SU-DHL-6 (cell line): Measurements from ENCODE around the gene RPS6KA2.

Experiments used
- H2AFZ ChIP-seq: fragments of 200-600 bp; sonication (generic); 2 replicates; pipeline ENCODE4 v1.6.1; 2014; ENCODE audit warnings: low read depth, mild to moderate bottlenecking, moderate library complexity, mixed read lengths, antibody characterized with exemption, low read length; ENCODE audit not compliant: severe bottlenecking
- H3F3A ChIP-seq: fragments of 200-600 bp; shearing (Covaris generic); 2 replicates; pipeline ENCODE4 v1.6.0; 2016; ENCODE audit warnings: antibody characterized with exemption, mild to moderate bottlenecking; ENCODE audit not compliant: insufficient read depth
- H3K27ac ChIP-seq: fragments of 200-600 bp; sonication (generic); 2 replicates; pipeline ENCODE4 v1.5.1; 2016; ENCODE audit warnings: low read depth, mild to moderate bottlenecking, low read length, moderate library complexity, mixed read lengths
- H3K27me3 ChIP-seq: fragments of 200-600 bp; sonication (generic), shearing (Covaris generic); 2 replicates; pipeline ENCODE4 v1.6.0; 2014; ENCODE audit warnings: mild to moderate bottlenecking, low read length
- H3K36me3 ChIP-seq: fragments of 200-600 bp; sonication (generic); 2 replicates; pipeline ENCODE4 v1.6.1; 2014; ENCODE audit warnings: mild to moderate bottlenecking, low read length, mixed read lengths
- H3K4me2 ChIP-seq: fragments of 300-600, 200-600 bp; shearing (Covaris generic), sonication (generic); 2 replicates; pipeline ENCODE4 v1.6.0; 2014; ENCODE audit warnings: low read length, low read depth, mild to moderate bottlenecking; ENCODE audit not compliant: poor library complexity, severe bottlenecking
- H3K4me3 ChIP-seq: fragments of 200-600 bp; sonication (generic); 2 replicates; pipeline ENCODE4 v1.5.1; 2014; ENCODE audit warnings: antibody characterized with exemption, low read length, mild to moderate bottlenecking, mixed read lengths; ENCODE audit not compliant: insufficient read depth, poor library complexity, severe bottlenecking
- H3K79me2 ChIP-seq: fragments of 200-600 bp; sonication (generic); 2 replicates; pipeline ENCODE4 v1.6.1; 2014; ENCODE audit warnings: mild to moderate bottlenecking, low read length, moderate library complexity; ENCODE audit not compliant: insufficient read depth
- H3K9ac ChIP-seq: fragments of 200-600 bp; sonication (generic); 2 replicates; pipeline ENCODE4 v1.7.0; 2014; ENCODE audit warnings: mild to moderate bottlenecking, low read length
- H3K9me2 ChIP-seq: fragments of 200-600 bp; sonication (generic); replicated peaks from 2 replicates; pipeline ENCODE4 v1.6.1; 2014; ENCODE audit warnings: low read length; ENCODE audit not compliant: insufficient read depth
- H3K9me3 ChIP-seq: fragments of 200-600 bp; sonication (generic); 2 replicates; pipeline ENCODE4 v1.6.1; 2014; ENCODE audit warnings: low read length, mixed read lengths; ENCODE audit not compliant: insufficient read depth
- H4K20me1 ChIP-seq: fragments of 200-600 bp; sonication (generic); 2 replicates; pipeline ENCODE4 v1.6.1; 2014; ENCODE audit warnings: low read depth, mild to moderate bottlenecking, antibody characterized with exemption, low read length, moderate library complexity, mixed read lengths
- CTCF ChIP-seq: fragments of 200-600 bp; sonication (generic); IDR thresholded peaks from one replicate; pipeline ENCODE4 v1.5.1; 2017; ENCODE audit warnings: antibody characterized with exemption, mild to moderate bottlenecking, low read length, moderate library complexity; ENCODE audit not compliant: insufficient read depth, poor library complexity, severe bottlenecking
- EZH2phosphoT487 ChIP-seq: fragments of 200-600 bp; sonication (generic), shearing (Covaris generic); conservative IDR thresholded peaks from 2 replicates; pipeline ENCODE4 v1.6.1; 2018; ENCODE audit warnings: mild to moderate bottlenecking, antibody characterized with exemption, low read length, moderate library complexity, mixed read lengths

RPS6KA2 gene

DNA sequence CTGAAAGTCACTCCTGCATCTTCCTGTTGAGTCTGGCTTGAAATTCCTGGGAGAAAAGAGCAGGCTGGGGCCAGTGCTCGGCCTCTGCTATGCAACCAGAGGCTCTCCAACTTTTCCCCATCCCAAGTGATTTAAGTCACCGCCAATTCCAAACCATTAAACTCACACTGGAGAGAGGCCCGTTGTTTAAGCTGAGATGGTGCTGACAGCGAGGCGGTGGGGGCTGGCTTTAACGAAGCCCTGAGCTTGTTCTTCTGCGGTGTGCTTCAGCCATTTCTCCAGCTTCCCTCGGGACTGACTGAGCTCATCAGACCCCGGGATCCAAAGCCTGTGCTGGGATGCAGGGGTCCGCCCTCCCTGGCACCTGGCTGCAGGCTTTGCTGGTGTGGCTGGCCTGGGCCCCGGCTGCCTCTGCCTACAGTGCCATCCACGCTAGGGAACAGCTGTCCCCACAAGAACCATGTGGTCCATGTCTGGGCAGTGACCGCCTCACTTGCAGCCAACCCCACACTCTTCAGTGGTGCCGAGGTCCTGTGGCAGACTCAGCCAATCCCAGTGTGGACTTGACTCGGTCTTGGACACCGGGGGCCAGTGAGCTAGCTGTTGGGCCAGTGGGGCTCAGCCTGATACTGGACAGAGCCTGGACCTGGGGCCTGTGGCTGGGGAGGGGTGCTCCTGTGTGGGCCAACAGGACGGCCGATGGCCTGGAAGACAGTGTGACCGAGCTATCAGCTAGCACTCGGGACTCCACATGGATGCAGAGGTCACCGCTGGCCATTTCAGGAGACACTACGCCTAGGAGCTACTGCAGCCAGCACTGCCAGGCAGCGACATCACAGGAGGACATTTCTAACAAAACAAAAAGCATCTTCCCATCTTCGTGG lies 61.7 kb downstream of the RPS6KA2 start:
- Histone ChIP-seq H3K9ac (no peak overlapping the region), H3K27ac (no peak overlapping the region), H3F3A (no peaks in the 10 kb centered on the region), H3K9me2 (no peaks in the 10 kb centered on the region), H3K79me2 (no peaks in the 10 kb centered on the region), H3K36me3 (no peaks in the 10 kb centered on the region), H3K4me2 (no peak overlapping the region), H3K9me3 (no peaks in the 10 kb centered on the region), H3K4me3 (no peak overlapping the region), H4K20me1 (no peaks in the 10 kb centered on the region), H2AFZ (no peak overlapping the region), H3K27me3 (no peaks in the 10 kb centered on the region)
- TF ChIP-seq CTCF (no peak), EZH2phosphoT487 (no peak)

- Histone ChIP-seq H3K36me3 (no peaks in the 10 kb centered on the region), H3K4me2 (no peak overlapping the region), H3K4me3 (no peak overlapping the region), H3F3A (no peaks in the 10 kb centered on the region), H3K9me3 (no peaks in the 10 kb centered on the region), H3K27ac (no peak overlapping the region), H3K27me3 (no peaks in the 10 kb centered on the region), H2AFZ (no peak overlapping the region), H3K79me2 (no peaks in the 10 kb centered on the region), H3K9me2 (no peaks in the 10 kb centered on the region), H4K20me1 (no peaks in the 10 kb centered on the region), H3K9ac (no peak overlapping the region)
- TF ChIP-seq CTCF (no peak), EZH2phosphoT487 (no peak)
Observed at GRCh38 chr6:166563805-166564204, 63.2 kb downstream of the RPS6KA2 start.

- no peaks in the 10 kb centered on the region for H3K79me2 ChIP-seq
- no peak overlapping the region for H3K4me2 ChIP-seq
- no peak overlapping the region for H3K27ac ChIP-seq
- TF ChIP-seq EZH2phosphoT487 (no peak), CTCF (no peak)
- no peaks in the 10 kb centered on the region for H3K27me3 ChIP-seq
- H2AFZ ChIP-seq: no peak overlapping the region
- H3K4me3 ChIP-seq: no peak overlapping the region
- no peaks in the 10 kb centered on the region for H4K20me1 ChIP-seq
- H3K9me3 ChIP-seq: no peaks in the 10 kb centered on the region
- H3K36me3 ChIP-seq: no peaks in the 10 kb centered on the region
- H3K9me2 ChIP-seq: no peaks in the 10 kb centered on the region
- no peak overlapping the region for H3K9ac ChIP-seq
- no peaks in the 10 kb centered on the region for H3F3A ChIP-seq
Observed at GRCh38 chr6:166563200-166563599, 63.9 kb downstream of the RPS6KA2 start.
